Central memory CD4-positive, alpha-beta T cell (primary cell): ENCODE data around the gene C1orf35.
A peak's percentile ranks its signal among the peaks of the same experiment; 100 is the strongest.

Experiments
- DNase-seq: peaks from one replicate; pipeline ENCODE4 v3.0.0; 2022

C1orf35 gene

DNA sequence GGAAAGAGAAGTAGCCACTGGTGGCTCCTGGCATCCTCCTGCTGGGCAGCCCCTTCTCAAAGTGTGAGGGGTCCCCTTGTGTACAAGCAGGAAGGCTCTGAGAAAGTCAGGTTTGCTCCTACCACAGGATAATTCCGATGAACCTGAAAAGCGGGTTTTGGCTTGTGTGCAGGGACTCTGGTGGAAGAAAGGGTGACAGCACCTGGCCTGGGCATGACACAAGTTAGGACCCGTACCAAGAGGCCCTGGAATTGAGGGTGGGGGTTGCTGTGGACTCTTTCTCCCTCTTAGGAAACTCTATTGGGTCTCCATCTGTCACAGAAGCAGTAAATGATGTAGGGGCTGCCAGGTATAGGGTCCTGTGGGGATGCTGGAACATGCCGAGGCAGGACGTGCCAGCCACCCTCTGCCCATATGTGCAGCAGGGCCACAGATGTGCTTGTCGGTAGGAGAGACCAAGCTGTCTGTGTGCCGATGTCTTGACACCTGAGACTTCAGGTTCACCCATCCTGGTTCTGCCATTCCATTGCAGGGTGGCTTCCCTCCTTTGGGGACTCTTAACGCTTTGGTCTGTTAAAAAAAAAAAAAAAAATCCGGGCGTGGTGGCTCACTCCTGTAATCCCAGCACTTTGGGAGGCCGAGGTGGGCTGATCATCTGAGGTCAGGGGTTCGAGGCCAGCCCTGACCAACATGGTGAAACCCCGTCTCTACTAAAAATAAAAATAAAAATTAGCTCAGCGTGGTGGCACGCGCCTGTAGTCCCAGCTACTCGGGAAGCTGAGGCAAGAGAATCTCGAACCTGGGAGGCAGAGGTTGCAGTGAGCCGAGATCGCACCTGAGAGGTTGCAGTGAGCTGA, 9.8 kb downstream of the C1orf35 start:
- no peak for DNase-seq

DNA sequence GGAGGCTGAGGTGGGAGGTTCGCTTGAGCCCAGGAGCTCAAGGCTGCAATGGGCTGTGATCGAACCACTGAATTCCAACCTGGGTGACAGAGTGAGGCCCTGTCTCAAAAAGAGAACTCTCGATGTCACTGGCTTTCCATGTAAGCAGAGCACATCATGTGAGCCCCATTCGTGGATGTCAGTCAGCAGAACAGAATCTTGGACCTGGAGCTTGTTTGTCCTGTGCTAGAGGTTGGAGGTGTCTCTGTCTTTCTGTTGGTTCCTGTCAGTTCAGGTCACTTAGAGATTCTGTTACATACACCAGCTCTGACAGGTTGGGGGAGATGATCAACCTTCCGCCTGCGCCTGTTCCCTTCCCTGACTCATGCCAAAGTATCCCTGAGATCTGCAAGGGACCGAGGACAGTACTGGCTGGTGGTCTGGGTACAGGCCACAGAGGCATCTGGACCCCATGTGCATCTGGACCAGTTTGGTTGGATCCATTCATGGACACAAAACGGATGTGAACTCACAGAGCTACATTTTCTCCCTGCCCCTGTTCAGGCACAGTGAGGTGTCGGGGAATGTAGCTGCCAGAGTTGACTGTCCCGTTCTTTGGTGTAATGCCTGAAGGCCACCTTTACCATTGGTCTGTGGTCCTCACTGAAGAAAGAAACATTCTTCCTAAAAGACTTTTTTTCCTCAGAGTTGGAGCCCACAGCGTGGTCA, 10.6 kb downstream of the C1orf35 start:
- DNase-seq = no peak

DNA sequence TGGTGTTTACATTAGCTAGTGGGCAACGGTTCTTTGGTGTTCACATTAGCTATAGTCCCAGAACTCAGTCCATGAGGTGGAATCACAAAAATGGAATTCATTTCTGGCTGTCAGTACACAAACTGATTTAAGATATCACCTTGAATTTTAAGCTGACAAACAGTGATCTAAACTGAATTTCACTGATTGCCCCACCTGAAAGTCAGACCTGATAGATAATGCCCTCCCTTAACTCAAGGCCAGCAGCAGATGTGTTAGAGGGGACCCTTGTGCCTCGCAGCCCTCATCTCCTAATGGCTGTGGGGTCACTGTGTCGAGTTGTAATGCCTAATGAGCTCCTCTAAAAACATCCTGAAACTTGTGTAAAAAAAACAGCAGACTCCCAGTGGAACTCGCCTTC, 12.0 kb downstream of the C1orf35 start:
- no peak for DNase-seq

DNA sequence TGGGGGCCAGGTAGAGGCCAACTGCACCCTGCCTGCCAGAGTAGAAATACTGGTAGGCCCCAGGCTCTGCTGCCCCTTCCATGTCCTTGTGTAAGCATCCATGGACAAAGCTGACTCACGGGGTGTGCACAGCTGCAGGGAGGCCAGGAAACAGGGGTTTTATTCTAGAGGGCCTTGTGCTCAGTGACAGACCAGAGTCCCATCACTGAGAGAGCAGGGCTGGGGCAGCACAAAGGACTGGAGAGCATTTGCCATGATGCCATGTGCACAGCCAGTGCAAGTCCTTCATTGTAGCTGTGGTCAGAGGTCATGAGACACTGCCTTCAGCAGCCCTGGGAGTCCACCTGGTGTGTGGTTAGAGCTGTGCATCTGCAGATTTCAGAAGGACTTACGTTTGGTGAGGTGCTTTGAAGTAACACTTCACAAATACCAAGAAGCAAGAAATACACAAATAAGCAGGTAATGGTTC, 12.5 kb downstream of the C1orf35 start:
- DNase-seq = no peak

DNA sequence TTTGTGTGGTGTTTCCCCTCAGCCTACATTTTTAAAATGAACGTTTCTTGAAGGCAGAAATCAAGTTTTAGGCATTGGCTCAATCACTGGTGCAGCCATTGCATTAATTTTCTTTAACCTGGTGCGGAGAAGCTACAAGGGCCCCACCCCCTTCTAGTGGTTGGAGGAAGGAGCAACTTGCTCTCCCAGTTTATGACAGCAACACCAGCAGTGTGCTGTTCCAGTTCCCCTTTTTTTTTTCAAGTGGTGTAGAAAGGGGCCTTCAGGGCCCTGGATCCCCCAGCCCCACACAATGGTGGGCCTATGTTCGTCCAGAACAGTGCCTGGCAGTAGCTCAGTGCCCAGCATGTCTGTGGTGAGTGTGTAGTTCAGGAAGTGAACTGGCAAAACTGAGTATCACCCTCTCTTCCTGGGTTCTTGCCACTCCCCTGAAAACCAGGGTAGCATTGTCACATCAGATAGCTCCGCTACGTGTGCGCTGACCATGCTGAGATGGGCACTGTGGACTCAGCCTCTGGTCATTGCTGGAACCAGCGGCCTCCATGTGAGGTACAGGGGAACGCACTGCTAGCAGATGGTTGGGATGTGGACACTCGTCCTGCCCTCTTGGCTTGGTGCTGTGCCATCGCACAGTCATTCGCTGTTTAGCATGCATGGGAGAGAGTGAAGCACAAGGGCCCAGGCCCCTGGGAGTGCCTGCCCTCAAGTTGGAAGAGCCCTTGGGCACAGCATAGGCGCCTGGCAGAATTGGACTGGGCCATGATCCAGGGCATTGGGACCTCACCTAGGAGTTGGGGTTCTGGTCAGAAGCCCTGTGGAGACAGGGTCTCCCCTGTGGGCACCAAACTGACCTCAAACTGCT, 13.4 kb downstream of the C1orf35 start:
- DNase-seq = no peak

DNA sequence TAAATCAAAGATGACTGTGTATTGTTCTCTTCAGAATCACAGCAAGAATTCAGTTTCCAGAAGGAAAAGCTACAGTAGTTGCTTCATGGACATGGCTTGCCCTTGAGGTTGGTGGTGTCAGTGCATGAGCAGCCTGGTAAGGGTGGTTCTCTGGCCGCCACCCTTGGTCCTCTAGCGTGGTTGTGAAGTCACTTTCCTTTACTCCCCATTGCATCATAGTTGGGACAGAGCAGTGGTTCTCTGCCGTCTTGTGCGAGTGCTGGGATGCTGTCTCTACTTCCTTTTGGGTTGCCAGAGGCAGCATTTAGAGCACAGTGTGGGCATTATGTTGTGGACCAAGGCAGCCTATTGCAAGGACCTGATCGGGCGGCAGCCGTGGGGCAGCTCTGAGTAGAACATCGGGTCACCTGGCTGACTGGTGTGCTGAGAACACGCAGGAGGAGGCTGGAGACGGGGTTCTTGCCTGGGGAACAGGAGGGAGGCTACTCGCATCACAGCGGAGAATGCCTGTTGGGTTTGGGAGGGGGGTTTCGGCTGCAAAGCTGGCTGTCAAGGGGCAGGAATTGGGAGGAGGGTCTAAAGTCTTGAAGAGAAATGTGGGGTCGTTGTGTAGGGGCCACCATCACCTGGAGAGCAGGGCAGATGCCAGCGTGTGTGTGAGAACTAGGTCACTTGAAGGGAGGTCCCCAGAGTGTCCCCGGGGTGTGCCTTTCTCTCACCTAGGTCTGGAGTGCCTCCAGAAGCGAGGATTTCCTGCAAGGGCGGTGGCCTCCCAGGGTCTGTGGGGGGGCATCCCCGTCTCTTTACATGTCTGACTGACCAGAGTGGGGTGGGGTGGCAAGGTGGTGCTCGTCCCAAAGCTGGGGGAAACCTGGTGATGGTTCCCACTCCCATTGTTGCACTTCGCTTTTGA, 14.3 kb downstream of the C1orf35 start:
- DNase-seq = no peak

DNA sequence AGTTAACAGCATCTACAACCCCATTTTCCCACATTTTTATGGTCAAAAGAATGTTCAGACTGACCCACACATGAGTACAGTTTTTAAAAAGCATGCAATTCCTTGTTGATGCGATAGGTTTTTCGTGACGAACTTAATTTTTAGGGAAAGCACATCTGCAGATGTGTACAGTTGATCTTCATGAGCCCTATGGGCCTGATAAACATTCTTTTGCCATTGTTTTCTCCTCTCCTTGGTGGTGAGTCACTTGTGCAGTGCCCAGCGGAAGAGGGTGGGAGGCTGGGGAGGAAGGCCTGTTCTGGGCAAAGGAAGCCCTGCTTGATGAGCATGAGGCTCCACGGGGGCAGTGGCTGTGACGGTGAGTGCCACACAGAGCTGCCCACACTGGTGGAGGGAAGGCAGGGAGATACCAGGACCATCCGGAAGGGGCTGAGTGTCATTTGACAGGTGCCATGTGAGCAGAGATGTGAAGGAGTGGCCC, 15.3 kb downstream of the C1orf35 start:
- no peak for DNase-seq

DNA sequence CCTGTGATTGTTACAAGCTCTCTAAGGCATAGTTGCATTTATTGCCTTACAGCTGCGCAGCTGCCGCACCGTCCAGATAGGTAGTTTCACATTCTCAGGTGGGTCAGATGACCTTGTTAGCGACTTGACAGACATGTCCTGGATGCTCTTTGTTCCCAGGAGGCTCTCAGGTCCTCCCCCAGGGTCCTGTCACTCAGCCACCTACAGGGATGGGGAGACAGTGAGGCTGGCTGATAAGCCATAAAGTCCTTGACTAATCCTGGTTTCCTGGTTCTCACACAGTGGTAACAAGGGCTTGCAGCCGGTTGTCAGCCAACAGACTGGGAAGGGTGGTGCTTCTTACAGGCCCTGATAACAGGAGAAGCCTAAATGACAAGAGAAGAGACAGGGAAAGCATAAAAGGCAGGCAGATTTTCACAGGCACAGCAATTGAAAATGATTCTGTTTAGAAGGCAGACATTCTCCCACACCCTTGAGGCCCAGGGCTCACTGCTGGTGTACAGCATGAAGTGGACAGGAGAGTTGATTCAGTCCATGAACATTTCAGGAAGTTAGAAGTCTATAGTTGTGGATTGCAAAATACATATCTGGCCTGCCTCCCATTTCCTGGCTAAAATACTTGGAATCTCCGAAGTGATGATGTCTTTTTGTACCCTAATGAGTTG, 17.7 kb downstream of the C1orf35 start:
- DNase-seq = no peak

DNA sequence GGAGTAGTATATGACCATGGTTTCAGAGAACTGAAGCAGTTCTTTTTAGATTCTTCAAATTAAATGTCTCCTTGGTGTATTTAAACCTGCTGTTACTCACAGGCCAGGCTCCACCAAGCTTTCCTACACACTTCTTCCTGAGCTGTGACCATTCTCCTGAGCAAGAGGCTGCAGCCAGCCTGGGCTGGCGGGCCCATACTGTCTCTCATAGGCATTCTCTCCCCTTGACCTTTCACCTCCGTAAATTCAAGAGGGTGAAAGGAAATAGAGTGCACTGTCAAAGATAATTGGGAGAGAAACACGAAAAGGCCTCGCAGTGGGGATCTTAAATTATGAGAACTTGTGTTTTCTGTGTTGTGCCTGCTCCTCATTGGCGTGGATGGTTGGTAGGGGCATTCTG, 18.3 kb downstream of the C1orf35 start:
- DNase-seq = no peak

DNA sequence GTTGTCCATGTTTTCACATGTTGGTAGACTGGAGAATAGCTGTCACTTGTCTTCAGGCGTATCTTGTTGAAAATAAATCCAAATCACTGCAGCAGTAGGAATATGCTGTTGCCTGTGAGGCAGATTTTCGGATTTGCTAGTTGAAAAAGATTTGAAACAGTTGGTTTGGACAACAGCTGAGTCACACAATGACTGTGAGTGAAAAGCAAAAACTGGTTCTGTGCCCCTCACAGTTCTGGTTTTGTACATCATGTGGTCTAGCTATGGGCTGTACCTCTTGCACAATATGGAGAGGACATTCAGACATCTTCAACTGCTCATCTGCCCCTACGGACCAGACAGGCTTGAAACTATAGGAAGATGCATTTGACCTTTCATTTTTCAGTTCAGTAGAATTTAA, 18.8 kb downstream of the C1orf35 start:
- DNase-seq = no peak

DNA sequence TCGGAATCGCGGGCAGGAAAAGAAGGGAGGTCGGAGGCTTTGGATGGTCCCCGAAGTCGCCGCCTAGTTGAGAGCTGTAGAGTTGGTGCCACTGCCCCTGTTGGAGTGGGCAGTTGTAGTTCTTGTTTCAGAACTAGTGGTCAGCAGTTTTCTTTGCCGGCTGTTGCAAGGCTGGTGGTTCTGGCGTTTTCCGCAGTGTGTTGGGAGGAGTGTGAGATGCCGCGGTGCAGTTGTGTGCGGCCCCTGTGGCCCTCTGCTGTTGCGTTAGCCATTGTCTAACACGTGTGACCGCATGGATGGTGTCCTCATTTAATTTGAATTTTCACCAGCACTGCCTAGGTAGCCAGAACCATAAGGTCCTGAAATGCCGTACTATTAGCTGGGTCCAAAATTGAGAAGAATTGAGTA, 19.2 kb downstream of the C1orf35 start:
- DNase-seq = no peak

DNA sequence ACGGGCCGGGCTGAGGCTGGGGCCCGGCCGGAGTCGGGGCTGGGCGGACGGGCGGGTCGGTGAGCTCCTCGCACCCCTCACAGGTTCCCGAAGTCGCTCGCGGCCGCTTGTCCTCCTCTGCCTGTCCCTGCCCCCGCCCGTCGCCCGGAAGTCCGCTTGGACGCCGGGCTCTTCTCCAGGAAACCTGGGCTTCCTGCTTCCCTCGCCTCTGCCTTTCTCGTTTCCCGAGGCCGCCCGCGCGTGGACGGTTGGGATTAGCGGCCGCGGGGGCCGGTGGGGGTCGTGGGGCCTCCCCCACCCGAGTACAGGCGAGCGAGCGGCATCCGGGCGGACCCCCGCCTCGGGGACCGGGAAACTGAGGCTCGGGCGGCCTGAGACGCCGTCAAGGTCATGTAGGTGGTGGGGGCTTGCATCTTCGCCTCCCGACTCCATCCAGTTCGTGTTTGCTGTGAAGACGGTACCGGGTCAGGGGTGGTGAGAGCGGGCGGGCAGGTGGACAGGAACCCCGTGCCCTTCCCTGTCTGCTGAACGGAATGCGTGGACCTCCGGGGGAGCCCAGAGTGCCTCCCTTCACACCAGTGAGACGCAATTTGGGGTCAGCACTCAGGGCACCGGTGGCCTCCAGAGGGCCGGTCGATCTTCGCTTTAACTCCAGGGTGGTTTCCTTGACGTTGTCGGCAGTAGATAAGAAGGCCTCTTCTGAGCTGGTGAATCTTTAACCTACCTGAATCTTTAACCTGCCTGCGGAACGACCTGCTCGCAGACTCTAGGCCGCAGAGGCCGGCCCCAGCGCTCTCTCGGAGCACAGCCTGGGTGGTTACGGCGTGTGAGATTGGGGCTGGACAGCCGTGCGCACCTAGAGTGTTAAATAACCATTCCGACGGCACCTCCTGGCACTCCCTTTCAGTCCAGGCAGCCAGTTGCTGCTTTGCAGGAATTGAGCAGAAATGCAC, 19.9 kb downstream of the C1orf35 start:
- DNase-seq = peak; percentile 24

DNA sequence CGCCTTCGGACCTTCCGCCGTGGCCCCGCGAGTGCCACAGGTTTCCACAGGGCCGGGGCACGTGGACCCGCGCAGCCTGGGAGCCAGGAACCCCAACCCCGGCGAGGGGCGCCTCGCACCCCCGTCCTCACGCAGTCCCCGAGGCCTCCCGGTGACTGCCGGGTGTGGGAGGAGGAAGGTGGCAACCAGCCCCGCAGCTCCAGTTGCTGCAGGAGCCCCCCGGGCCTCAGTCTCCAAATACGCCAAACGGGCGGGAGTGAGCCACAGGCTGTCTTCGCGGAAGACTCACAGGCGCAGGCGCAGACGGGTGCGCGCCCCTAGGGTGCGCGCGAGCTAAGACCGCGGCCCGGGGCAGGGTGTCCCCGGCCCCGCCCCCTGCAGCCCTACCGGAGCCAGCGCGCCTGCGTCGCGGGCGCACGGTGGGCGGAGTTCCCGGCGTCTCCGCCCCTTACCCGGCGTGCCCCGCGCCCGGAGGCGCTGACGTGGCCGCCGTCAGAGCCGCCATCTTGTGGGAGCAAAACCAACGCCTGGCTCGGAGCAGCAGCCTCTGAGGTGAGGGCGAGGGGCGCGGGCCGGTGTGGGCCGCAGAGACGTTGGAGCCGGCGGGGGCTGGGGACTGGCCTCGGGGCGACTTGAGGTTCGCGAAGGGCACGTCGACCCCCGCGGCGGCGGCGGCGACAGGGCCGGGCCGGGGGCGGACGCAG, 20.8 kb downstream of the C1orf35 start, which contains the start of gene ARF1:
ARF1 (plus strand) TSS at position 495 of the 704 bp plus-strand sequence. CDS start 14,407 bp downstream, outside the sequence.
- peak; percentile 96 for DNase-seq

DNA sequence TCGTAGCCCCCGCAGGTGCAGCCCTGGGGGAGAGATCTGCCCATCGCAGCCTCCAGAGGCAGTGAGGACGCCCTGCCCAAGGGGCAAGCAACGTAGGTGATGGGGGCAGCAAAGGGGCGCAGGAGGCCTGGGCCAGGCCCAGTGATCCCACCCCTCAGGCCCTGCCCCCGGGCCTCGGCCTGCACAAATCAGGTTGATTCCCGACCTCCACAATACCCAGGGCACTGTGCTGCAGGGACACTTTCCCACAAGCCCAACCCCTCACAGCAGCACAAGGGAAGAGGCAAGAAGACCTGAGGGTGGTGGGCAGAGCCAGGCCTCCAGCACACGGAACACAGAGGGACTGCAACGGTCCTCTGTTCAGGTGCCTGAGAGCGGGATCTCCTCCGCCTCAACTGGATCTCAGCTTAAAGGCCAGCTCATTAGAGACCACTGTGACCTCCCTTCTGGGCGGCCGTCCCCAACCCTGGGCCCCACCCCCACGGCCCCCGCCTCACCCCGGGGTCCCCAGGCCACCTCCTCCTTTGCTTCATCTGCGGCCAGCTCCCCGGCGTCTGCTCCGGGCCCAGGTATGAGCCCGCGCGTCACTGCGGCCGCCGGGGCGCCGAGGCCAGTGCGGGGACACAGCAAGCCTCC, 21.4 kb downstream of the C1orf35 start:
- no peak for DNase-seq

DNA sequence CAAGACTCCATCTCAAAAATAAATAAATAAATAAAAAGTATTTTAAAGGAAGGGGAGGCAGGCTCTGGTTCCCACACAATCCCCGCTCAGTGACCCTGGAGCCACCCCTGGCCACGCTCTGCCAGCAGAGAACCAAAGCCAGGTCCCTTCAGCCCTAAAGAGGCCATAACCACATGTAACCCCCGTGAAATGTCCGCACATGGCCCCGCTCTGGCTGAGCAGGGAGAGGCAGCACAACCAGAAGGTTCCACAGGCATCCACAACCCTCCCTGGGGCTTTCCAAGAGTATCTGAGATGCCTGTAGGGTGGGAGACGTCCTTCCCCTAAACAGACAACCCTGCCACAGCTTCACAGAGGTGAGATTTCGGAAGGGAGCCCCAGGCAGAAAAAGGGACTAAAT, 22.0 kb downstream of the C1orf35 start:
- no peak for DNase-seq

DNA sequence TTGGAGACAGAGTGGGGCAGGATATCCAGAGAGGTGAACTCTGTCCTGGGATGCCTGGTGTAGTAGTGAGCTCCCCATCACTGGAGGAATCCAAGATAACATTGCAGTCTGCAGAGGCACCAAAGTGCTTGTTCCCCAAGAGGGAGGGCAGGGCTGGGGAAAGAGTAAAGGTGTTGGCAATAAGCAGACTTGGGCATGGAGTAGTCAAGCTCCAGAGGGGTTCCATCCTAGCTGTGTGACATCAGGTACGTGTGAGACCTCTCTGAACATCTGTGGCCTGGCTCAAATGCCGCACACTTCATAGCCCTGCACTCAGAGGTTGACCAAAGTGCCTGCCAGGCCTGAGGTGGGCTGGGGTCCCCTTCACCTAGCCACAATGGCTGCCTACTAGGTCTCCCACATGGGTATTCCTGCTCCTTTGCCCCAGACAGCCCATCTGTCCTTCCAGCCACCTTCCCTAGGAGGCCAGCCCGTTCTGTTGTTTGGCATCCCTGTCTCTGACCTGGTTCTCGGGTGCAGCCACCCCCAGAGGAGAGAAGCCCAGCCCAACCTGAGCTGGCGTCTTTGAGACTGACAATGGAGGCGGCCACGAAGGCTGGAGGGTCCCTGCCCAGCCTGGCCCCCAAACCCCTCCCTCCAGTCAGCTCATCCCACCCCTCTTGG, 23.4 kb downstream of the C1orf35 start:
- DNase-seq = no peak

DNA sequence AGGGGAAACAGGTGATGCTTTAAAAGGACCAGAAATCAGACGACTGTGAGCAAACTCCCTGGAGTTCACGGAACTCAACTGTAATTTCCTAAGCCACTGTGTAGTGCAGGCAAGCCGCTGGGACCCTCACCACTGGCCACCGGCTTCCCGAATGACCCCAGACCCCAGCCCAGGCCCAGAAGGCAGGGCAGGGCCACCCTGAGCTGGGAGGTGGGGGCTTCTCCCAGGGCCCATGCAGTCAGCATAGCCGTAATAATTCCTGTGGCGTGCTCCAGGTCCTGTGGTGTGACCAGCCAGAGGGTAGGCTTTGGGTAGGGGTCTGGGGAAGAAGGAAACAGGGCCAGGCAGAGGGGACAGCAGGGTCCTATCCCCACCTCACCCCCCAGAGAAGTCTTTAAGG, 24.1 kb downstream of the C1orf35 start:
- DNase-seq = no peak
